Measurements from ENCODE around the gene CDC42BPA.

The CDC42BPA gene

DNA sequence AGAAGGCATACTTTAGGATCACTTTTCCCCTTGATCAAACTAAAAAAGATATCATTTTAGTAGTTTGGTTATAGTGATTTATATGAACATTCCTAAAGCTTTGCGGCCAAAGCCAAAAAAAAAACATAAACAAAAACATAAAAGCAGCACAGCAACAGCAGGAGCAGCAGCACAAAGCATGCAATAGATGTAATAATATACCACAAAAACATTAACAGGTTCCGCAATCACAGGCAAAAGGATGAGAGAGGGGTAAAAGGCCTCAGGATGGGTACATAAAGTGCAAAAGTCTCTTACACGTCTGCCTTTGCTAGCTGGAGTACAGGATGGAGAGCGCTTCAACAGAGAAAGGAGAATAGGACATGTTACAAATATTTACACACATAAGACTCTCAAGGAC is 259.2 kb downstream of the CDC42BPA start:
- FAIRE-seq (no peak), DNase-seq (ENCODE audit: insufficient read length, low spot score) (no peak)
- no peak for TF ChIP-seq CTCF (IDR thresholded peaks at IDR 0.05; ENCODE audit: insufficient read depth, missing control alignments)

GRCh38 chr1:227058321-227058751 is 260.0 kb downstream of the CDC42BPA start:
- DNase-seq (ENCODE audit: insufficient read length, low spot score) (no peak), FAIRE-seq (peak; percentile 82)
- TF ChIP-seq CTCF (IDR thresholded peaks at IDR 0.05; ENCODE audit: insufficient read depth, missing control alignments) = no peak

GRCh38 chr1:227049253-227049652 is 269.0 kb downstream of the CDC42BPA start:
- peak; percentile 66 for FAIRE-seq

DNA sequence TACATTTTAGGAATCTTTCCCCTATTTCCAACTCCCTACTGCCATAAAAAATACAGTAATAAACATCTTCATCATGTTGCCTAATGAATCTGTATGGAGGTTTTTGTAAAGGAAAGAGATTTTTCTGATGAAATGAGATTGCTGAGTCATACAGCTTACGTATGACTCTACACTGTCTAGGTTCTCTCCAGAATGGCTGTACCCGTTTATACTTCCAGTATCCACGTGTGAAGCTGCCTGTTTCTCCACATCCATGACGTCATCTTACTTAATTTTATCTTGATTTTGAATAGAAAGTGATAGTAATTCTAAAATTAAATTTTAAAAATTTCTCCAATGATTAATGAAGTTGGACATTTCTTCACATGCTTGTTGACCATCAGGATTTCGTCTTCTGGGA is 274.5 kb downstream of the CDC42BPA start:
- FAIRE-seq = no peak
- TF ChIP-seq CTCF (IDR thresholded peaks at IDR 0.05; ENCODE audit: insufficient read depth, missing control alignments) = no peak
- DNase-seq (ENCODE audit: insufficient read length, low spot score) = no peak

More at GRCh38 chr1:227049253-227049652, 269.0 kb downstream of the CDC42BPA start:
- no peak for TF ChIP-seq CTCF (IDR thresholded peaks at IDR 0.05; ENCODE audit: insufficient read depth, missing control alignments)
- no peak for DNase-seq (ENCODE audit: insufficient read length, low spot score)

DNA sequence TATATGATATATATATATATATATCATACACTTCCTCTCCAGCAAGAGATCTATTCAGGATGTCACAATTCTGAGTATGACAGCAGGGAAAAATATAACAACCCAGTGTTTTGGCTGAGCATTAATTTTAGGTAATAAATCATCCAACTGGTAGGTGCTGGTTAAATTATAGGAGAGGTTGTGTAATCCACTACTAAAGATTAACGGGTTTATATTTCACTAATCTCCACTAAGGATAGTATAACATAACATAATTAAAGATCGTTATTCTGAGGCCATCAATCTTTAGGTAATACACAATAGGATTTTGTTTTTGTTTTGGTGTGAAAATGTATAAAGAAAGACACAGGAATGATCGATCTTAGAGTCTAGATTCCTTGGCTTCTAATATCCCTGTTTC is 276.0 kb downstream of the CDC42BPA start:
- DNase-seq (ENCODE audit: insufficient read length, low spot score) (no peak), FAIRE-seq (peak; percentile 97)
- TF ChIP-seq CTCF (IDR thresholded peaks at IDR 0.05; ENCODE audit: insufficient read depth, missing control alignments) = no peak

DNA sequence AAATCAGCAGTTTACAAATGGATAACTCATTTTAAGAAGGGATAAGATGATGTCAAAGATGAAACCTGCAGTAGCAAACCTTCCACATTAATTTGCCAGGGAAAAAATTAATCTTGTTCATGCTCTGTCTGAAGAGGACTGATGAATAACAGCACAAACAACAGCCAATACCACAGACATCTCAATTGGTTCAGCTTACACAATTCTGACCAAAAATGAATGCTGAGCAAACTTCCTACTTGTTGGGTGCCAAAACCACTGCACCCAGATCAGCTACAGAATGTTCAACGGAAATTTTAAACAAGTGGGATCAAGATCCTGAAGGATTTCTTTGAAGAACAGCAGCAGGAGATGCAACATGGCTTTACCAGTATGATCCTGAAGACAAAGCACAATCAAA is 279.9 kb downstream of the CDC42BPA start:
- FAIRE-seq = no peak
- TF ChIP-seq CTCF (IDR thresholded peaks at IDR 0.05; ENCODE audit: insufficient read depth, missing control alignments) = no peak

GRCh38 chr1:227037121-227037520 is 281.2 kb downstream of the CDC42BPA start:
- TF ChIP-seq CTCF (IDR thresholded peaks at IDR 0.05; ENCODE audit: insufficient read depth, missing control alignments) = no peak
- FAIRE-seq (peak; percentile 16), DNase-seq (ENCODE audit: insufficient read length, low spot score) (no peak)

More for the DNA sequence above, 279.9 kb downstream of the CDC42BPA start:
- no peak for DNase-seq (ENCODE audit: insufficient read length, low spot score)
